Stimulated activated CD4-positive, alpha-beta T cell treated with anti-CD3 and anti-CD28 coated beads, Interleukin-12 subunit alpha, Interleukin-12 subunit beta, amount 100 ng/mL, for 24 hours (primary cell): ENCODE measurements around the gene FUT4.
"Not testable (repeated sequence)": the region's sequence is repeated elsewhere in the genome, so short reads cannot be mapped to it uniquely, and the experiment has no call there.

Experiments used
- DNase-seq, 2 experiments: peaks; one replicate each; pipeline ENCODE4 v3.0.0-alpha.2; 2020; ENCODE audit warnings: low read depth in 2 of 2

FUT4 gene

GRCh38 chr11:94563848-94564467, 20.2 kb downstream of the FUT4 start:
- no peak for DNase-seq

GRCh38 chr11:94567181-94567670, 23.5 kb downstream of the FUT4 start, which contains the start of gene PIWIL4:
Gene PIWIL4 (plus strand): TSS chr11:94567368. CDS start chr11:94567519, 151 bp downstream.
- no peak for DNase-seq

GRCh38 chr11:94568200-94568599, 24.5 kb downstream of the FUT4 start:
- DNase-seq, result no peak

GRCh38 chr11:94568717-94569116, 25.0 kb downstream of the FUT4 start:
- DNase-seq, result no peak

- not testable (repeated sequence) for DNase-seq
Observed at GRCh38 chr11:94572975-94573374, 29.3 kb downstream of the FUT4 start.

- no peak for DNase-seq
Observed at GRCh38 chr11:94574193-94574961, 30.7 kb downstream of the FUT4 start.

- no peak for DNase-seq
Observed at GRCh38 chr11:94576306-94576705, 32.6 kb downstream of the FUT4 start.

GRCh38 chr11:94577841-94578240, 34.1 kb downstream of the FUT4 start:
- no peak for DNase-seq

GRCh38 chr11:94581926-94582325, 38.2 kb downstream of the FUT4 start:
- no peak for DNase-seq

- DNase-seq, result no peak
Observed at GRCh38 chr11:94583213-94583865, 39.6 kb downstream of the FUT4 start.

GRCh38 chr11:94583866-94584500, 40.3 kb downstream of the FUT4 start:
- DNase-seq, result no peak

GRCh38 chr11:94584978-94585377, 41.3 kb downstream of the FUT4 start:
- no peak for DNase-seq

GRCh38 chr11:94585399-94585798, 41.7 kb downstream of the FUT4 start:
- DNase-seq, result no peak

- DNase-seq, result no peak
Observed at GRCh38 chr11:94586546-94586945, 42.8 kb downstream of the FUT4 start.

- no peak for DNase-seq
Observed at GRCh38 chr11:94586978-94587377, 43.3 kb downstream of the FUT4 start.

GRCh38 chr11:94588366-94588942, 44.7 kb downstream of the FUT4 start:
- no peak for DNase-seq

- DNase-seq, result no peak
Observed at GRCh38 chr11:94590352-94591041, 46.8 kb downstream of the FUT4 start.

GRCh38 chr11:94593030-94593429, 49.3 kb downstream of the FUT4 start:
- no peak for DNase-seq

GRCh38 chr11:94595076-94595475, 51.4 kb downstream of the FUT4 start:
- no peak for DNase-seq

- no peak for DNase-seq
Observed at GRCh38 chr11:94597896-94598295, 54.2 kb downstream of the FUT4 start.
